Caco-2 (cell line): Measurements from ENCODE around the gene ASRGL1. TPM values are rescaled to one million over a fixed set of nuclear protein-coding genes. Genes with fewer than 3 reads are reported as not detected.

Source experiments
- BruUV-seq: library from RNA; stranded (reverse); fragments of 400-500 nt; replicated peaks from 2 replicates; lab custom pipeline; 2021; lab: Mats Ljungman, UMichigan
- CTCF ChIA-PET: fragments of 300-600 bp; sonication (Branson Sonifier 250); formaldehyde crosslinking; loops from one replicate; lab custom pipeline; 2022; ENCODE audit warnings: antibody characterized with exemption; lab: Charles Lee
- POLR2A ChIA-PET: fragments of 300-600 bp; sonication (Branson Sonifier 250); formaldehyde crosslinking; loops from one replicate; lab custom pipeline; 2022; ENCODE audit warnings: antibody characterized with exemption; lab: Charles Lee
- DNase-seq, 2 experiments: peaks; one replicate each; pipeline versions ENCODE4 v3.0.0 to v3.0.0-alpha.2; 2020 to 2022
- H3K27me3 ChIP-seq: replicated peaks from 2 replicates; pipeline ENCODE4 v1.6.0; 2011; ENCODE audit warnings: low read length; ENCODE audit not compliant: control insufficient read depth, insufficient read depth
- H3K36me3 ChIP-seq: 2 replicates; pipeline ENCODE4 v1.5.1; 2011; ENCODE audit warnings: low read length; ENCODE audit not compliant: control insufficient read depth, insufficient read depth
- H3K4me1 ChIP-seq: fragments of 250-450 bp; sonication (Bioruptor Pico); 2 replicates; pipeline ENCODE4 v1.5.1; 2020; ENCODE audit warnings: mild to moderate bottlenecking
- H3K4me3 ChIP-seq: 2 replicates; pipeline ENCODE4 v1.5.1; 2011; ENCODE audit warnings: low read depth, mild to moderate bottlenecking, control low read depth, low read length
- H3K9me3 ChIP-seq: fragments of 250-450 bp; sonication (Bioruptor Pico); 2 replicates; pipeline ENCODE4 v1.5.1; 2020; ENCODE audit warnings: mild to moderate bottlenecking, moderate library complexity
- H3K27ac Mint-ChIP-seq: one replicate; pipeline ENCODE4 v1.8.0; 2022; ENCODE audit warnings: mixed read lengths; ENCODE audit not compliant: unreplicated experiment
- H3K27me3 Mint-ChIP-seq: one replicate; pipeline ENCODE4 v1.8.0; 2022; ENCODE audit warnings: mixed read lengths; ENCODE audit not compliant: insufficient read depth, unreplicated experiment
- H3K36me3 Mint-ChIP-seq: one replicate; pipeline ENCODE4 v1.8.0; 2022; ENCODE audit warnings: mild to moderate bottlenecking, mixed read lengths; ENCODE audit not compliant: insufficient read depth, unreplicated experiment
- H3K4me1 Mint-ChIP-seq: one replicate; pipeline ENCODE4 v1.8.0; 2022; ENCODE audit warnings: low read depth, mixed read lengths; ENCODE audit not compliant: unreplicated experiment
- H3K4me3 Mint-ChIP-seq: one replicate; pipeline ENCODE4 v1.8.0; 2022; ENCODE audit warnings: mild to moderate bottlenecking, moderate library complexity, mixed read lengths; ENCODE audit not compliant: unreplicated experiment
- H3K9me3 Mint-ChIP-seq: one replicate; pipeline ENCODE4 v1.8.0; 2022; ENCODE audit warnings: mixed read lengths; ENCODE audit not compliant: unreplicated experiment
- intact Hi-C: fragments of 100-400 bp; cut with micrococcal nuclease; formaldehyde crosslinking; loops from one replicate; pipeline ENCODE4 v1.10.0; 2022; ENCODE audit not compliant: unreplicated experiment
- total RNA-seq: library from RNA; stranded (reverse); gene quantifications from 2 replicates; pipeline ENCODE4 v1.2.3, GENCODE V29; 2022
- TF ChIP-seq, protein P1 (sequence below), 2 experiments: fragments of 200-600 bp in 1 of 2; IDR thresholded peaks; 1 replicate in 1 of 2; 2 replicates in 1 of 2; pipeline versions ENCODE4 v1.5.1 to v1.8.0; 2011 to 2022; ENCODE audit warnings: antibody characterized with exemption in 1 of 2, control low read depth in 1 of 2, inconsistent platforms in 1 of 2, low read depth in 1 of 2, low read length in 1 of 2, mild to moderate bottlenecking in 1 of 2, moderate library complexity in 1 of 2; ENCODE audit not compliant: insufficient read depth in 1 of 2, severe bottlenecking in 1 of 2, unreplicated experiment in 1 of 2

The ASRGL1 gene
- total RNA-seq, 1 experiment from 2014 or later, result 41.1 TPM

DNA sequence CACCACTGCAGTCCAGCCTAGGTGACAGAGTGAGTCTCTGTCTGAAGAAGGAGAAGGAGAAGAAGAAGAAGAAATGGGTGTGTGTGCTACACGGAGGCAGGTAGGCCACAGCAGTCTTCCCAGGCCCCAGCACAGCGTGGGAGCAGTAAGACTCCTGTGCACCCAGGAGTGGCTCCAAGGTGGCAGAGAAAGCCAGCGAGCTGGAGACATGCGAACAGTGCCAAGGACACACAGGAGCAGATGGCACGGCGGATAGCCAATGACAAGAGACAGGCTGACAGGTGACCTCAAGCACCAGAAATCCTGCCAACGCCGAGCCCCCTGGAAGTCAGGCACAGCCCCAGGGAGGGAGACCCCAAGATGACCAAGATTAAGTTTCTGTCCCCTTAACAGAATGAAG, 72.6 kb downstream of the ASRGL1 start:
- no peak for DNase-seq
- POLR2A ChIA-PET, result interaction anchor here (0.6 kb wide), 1 partner anchor 95 kb away, joined by 5 read pairs; no protein-coding TSS in a partner anchor

DNA sequence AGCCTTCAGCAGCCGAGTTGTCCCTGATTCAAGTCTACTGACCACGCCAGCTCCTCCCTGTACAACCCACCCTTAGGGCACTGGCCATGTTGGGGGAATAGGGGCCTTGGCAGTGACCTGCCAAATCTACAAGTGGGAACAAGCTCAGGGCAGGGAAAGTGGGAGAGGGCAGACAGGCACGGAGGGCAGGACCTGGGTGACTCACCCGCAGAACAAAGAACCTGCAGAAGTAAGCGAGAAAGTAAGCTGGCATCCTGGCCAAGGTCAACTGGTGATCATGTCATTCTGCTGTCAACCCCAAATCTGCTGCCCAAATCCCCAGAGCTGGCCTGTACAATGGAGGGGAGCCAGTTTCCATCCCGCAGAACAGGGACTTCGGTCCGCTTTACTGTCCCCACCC, 73.7 kb downstream of the ASRGL1 start:
- Histone ChIP-seq H3K4me3 (no peak overlapping the region), H3K9me3 (no peaks in the 10 kb centered on the region), H3K27me3 (no peaks in the 10 kb centered on the region), H3K4me1 (no peaks in the 10 kb centered on the region), H3K36me3 (no peaks in the 10 kb centered on the region)
- TF ChIP-seq, protein P1, sequence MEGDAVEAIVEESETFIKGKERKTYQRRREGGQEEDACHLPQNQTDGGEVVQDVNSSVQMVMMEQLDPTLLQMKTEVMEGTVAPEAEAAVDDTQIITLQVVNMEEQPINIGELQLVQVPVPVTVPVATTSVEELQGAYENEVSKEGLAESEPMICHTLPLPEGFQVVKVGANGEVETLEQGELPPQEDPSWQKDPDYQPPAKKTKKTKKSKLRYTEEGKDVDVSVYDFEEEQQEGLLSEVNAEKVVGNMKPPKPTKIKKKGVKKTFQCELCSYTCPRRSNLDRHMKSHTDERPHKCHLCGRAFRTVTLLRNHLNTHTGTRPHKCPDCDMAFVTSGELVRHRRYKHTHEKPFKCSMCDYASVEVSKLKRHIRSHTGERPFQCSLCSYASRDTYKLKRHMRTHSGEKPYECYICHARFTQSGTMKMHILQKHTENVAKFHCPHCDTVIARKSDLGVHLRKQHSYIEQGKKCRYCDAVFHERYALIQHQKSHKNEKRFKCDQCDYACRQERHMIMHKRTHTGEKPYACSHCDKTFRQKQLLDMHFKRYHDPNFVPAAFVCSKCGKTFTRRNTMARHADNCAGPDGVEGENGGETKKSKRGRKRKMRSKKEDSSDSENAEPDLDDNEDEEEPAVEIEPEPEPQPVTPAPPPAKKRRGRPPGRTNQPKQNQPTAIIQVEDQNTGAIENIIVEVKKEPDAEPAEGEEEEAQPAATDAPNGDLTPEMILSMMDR (IDR thresholded peaks at IDR 0.05; ENCODE audit: insufficient read depth in 1 of 2, low read depth in 1 of 2, low read length in 1 of 2, severe bottlenecking in 1 of 2, unreplicated experiment in 1 of 2), result no peak
- Mint-ChIP-seq H3K9me3 (no peaks in the 10 kb centered on the region), H3K4me1 (no peaks in the 10 kb centered on the region), H3K4me3 (no peak overlapping the region), H3K36me3 (no peaks in the 10 kb centered on the region), H3K27ac (no peak overlapping the region), H3K27me3 (no peaks in the 10 kb centered on the region)
- ChIA-PET CTCF (interaction anchor here (0.8 to 1.3 kb wide), 3 partner anchors 13 to 150 kb away, joined by 3 to 4 read pairs (median 3); no protein-coding TSS in a partner anchor), POLR2A (interaction anchor here (0.8 to 1.0 kb wide), 2 partner anchors 13 to 261 kb away, joined by 7 to 11 read pairs; partner anchors contain the start of genes LBHD1 and UQCC3)
- intact Hi-C loops, result no loop called here
- DNase-seq, result no peak
- BruUV-seq, result no TSS peak

More for the DNA sequence above, 72.6 kb downstream of the ASRGL1 start:
- peaks cover 4% of the 10 kb centered on the region for H3K36me3 Mint-ChIP-seq
- H3K27me3 ChIP-seq, result no peaks in the 10 kb centered on the region
- H3K4me3 ChIP-seq, result no peak overlapping the region
- no TSS peak for BruUV-seq
- H3K4me1 Mint-ChIP-seq, result no peaks in the 10 kb centered on the region
- TF ChIP-seq, protein P1 (IDR thresholded peaks at IDR 0.05; ENCODE audit: insufficient read depth in 1 of 2, low read depth in 1 of 2, low read length in 1 of 2, severe bottlenecking in 1 of 2, unreplicated experiment in 1 of 2), result no peak
- CTCF ChIA-PET, result interaction anchor here (0.9 to 1.0 kb wide), 2 partner anchors 17 to 88 kb away, joined by 3 read pairs; no protein-coding TSS in a partner anchor
- H3K36me3 ChIP-seq, result no peaks in the 10 kb centered on the region
- H3K9me3 ChIP-seq, result no peaks in the 10 kb centered on the region
- no peak overlapping the region for H3K4me3 Mint-ChIP-seq
- no peaks in the 10 kb centered on the region for H3K27me3 Mint-ChIP-seq
- no peaks in the 10 kb centered on the region for H3K4me1 ChIP-seq
- intact Hi-C loops, result no loop called here
- no peak overlapping the region for H3K27ac Mint-ChIP-seq
- no peaks in the 10 kb centered on the region for H3K9me3 Mint-ChIP-seq

DNA sequence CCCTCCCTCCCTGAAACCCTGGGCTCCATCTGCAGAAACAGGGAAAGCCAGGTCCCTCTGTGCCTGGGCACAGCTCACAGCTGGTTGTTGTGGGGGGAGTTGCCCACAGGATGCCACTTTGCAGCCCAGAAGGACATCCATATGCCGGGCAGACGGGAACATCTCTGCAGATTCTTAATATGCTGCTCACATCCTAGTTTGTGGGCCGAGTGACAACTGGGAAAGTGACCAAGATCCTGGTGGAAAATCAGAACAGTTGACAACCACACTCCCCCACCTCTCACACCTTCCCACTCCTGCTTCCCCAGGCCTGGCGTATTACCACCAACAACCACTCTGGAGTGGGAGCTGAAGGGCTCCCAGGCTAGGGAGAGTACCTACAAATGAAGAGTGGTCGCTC, 74.3 kb downstream of the ASRGL1 start:
- intact Hi-C loops, result no loop called here
- peaks cover 5% of the 10 kb centered on the region for H3K4me1 Mint-ChIP-seq
- no peaks in the 10 kb centered on the region for H3K9me3 Mint-ChIP-seq
- Histone ChIP-seq H3K9me3 (no peaks in the 10 kb centered on the region), H3K27me3 (no peaks in the 10 kb centered on the region), H3K36me3 (no peaks in the 10 kb centered on the region), H3K4me1 (peaks cover 3% of the 10 kb centered on the region), H3K4me3 (no peak overlapping the region)
- TF ChIP-seq, protein P1 (IDR thresholded peaks at IDR 0.05; ENCODE audit: insufficient read depth in 1 of 2, low read depth in 1 of 2, low read length in 1 of 2, severe bottlenecking in 1 of 2, unreplicated experiment in 1 of 2), result no peak
- no peaks in the 10 kb centered on the region for H3K36me3 Mint-ChIP-seq
- ChIA-PET POLR2A (interaction anchor here (0.8 to 1.0 kb wide), 2 partner anchors 13 to 260 kb away, joined by 7 to 11 read pairs; partner anchors contain the start of genes LBHD1 and UQCC3), CTCF (interaction anchor here (0.8 to 1.3 kb wide), 3 partner anchors 13 to 149 kb away, joined by 3 to 4 read pairs (median 3); no protein-coding TSS in a partner anchor)
- no peaks in the 10 kb centered on the region for H3K27me3 Mint-ChIP-seq
- no peak overlapping the region for H3K27ac Mint-ChIP-seq
- BruUV-seq, result no TSS peak
- no peak overlapping the region for H3K4me3 Mint-ChIP-seq
- DNase-seq, result no peak
